Measurements from ENCODE around the gene SFMBT2. TPM values are rescaled to one million over a fixed set of nuclear protein-coding genes. Genes with fewer than 3 reads are reported as not detected.

The SFMBT2 gene
- 2.4 and 2.9 TPM in 2 replicates for total RNA-seq

GRCh38 chr10:7410862-7411670, at the start of gene SFMBT2:
TSS of gene SFMBT2 (minus strand) at chr10:7411034. CDS start at chr10:7381898, 29,136 bp downstream.

